Activated naive CD4-positive, alpha-beta T cell treated with anti-CD3 and anti-CD28 coated beads for 36 hours (primary cell): ENCODE measurements around the gene KANK3. TPM values are rescaled to one million over a fixed set of nuclear protein-coding genes. Genes with fewer than 3 reads are reported as not detected.
A peak's percentile ranks its signal among the peaks of the same experiment; 100 is the strongest.
"Not testable (repeated sequence)": the region's sequence is repeated elsewhere in the genome, so short reads cannot be mapped to it uniquely, and the experiment has no call there.

ENCODE experiments used
- CTCF ChIA-PET: fragments of 350-600 bp; sonication (Branson Sonifier 250); formaldehyde crosslinking; loops from one replicate; lab custom pipeline; 2021; ENCODE audit warnings: antibody characterized with exemption; lab: Charles Lee
- DNase-seq: peaks from one replicate; pipeline ENCODE4 v3.0.0-alpha.2; 2020
- H3K27ac Mint-ChIP-seq: one replicate; pipeline ENCODE4 v1.8.0; 2021; ENCODE audit warnings: mild to moderate bottlenecking, mixed read lengths
- H3K27me3 Mint-ChIP-seq: one replicate; pipeline ENCODE4 v1.8.0; 2021; ENCODE audit warnings: low read depth, mixed read lengths
- H3K36me3 Mint-ChIP-seq: one replicate; pipeline ENCODE4 v1.8.0; 2021; ENCODE audit warnings: low read depth, mixed read lengths
- H3K4me1 Mint-ChIP-seq: one replicate; pipeline ENCODE4 v1.8.0; 2021; ENCODE audit warnings: low read depth, mixed read lengths
- H3K4me3 Mint-ChIP-seq: one replicate; pipeline ENCODE4 v1.8.0; 2021; ENCODE audit warnings: mild to moderate bottlenecking, moderate library complexity, mixed read lengths
- H3K9me3 Mint-ChIP-seq: one replicate; pipeline ENCODE4 v1.8.0; 2021; ENCODE audit warnings: mixed read lengths
- intact Hi-C: fragments of 100-400 bp; cut with micrococcal nuclease; formaldehyde crosslinking; loops from one replicate; pipeline ENCODE4 v1.15.1; 2023
- total RNA-seq, 2 experiments: library from RNA; stranded (reverse); gene quantifications; one replicate each; pipeline ENCODE4 v1.2.3, GENCODE V29; 2021

The KANK3 gene
- total RNA-seq, 2 experiments from 2014 or later = 0.17 to 0.36 TPM

DNA sequence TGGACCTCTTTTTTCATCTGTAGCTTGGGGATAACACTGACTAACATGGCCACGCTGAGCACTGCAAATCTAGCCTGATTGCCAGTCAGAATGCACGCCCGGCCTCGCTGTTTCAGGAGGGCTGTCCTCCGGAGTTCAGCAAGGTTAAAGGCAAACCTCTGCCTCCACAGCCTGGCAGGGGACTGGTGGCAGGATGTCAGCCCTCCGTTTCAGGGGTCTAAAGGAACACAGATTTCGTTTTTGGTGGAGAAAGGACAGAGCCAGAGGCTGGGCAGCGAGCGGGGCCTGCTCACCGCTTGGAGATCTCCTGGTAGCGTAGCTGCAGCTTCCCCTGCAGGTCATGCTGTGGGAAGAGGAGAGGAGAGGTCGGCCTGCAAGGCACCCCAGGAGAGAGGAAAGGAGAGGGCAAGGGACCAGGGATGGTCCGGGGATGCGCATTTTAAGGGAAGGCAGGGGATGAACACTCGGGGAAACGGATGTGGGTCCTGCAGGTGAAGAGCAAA lies 22.4 kb downstream of the KANK3 start:
- CTCF ChIA-PET = interaction anchor here (0.6 to 1.4 kb wide), 2 partner anchors 45 to 185 kb away, joined by 3 read pairs; no protein-coding TSS in a partner anchor
- intact Hi-C loops = loop anchor here (1.0 to 5.0 kb wide), 11 partner anchors 12 to 1123 kb away; partner anchors contain the start of genes CD320, ELAVL1, HNRNPM and KANK3
- H3K27me3 Mint-ChIP-seq = no peaks in the 10 kb centered on the region
- H3K4me3 Mint-ChIP-seq = peak overlapping the region; percentile 100
- peak; percentile 36 for DNase-seq
- no peaks in the 10 kb centered on the region for H3K9me3 Mint-ChIP-seq
- H3K36me3 Mint-ChIP-seq = peaks cover 29% of the 10 kb centered on the region
- H3K4me1 Mint-ChIP-seq = peaks cover 30% of the 10 kb centered on the region
- peak overlapping the region; percentile 95 for H3K27ac Mint-ChIP-seq

DNA sequence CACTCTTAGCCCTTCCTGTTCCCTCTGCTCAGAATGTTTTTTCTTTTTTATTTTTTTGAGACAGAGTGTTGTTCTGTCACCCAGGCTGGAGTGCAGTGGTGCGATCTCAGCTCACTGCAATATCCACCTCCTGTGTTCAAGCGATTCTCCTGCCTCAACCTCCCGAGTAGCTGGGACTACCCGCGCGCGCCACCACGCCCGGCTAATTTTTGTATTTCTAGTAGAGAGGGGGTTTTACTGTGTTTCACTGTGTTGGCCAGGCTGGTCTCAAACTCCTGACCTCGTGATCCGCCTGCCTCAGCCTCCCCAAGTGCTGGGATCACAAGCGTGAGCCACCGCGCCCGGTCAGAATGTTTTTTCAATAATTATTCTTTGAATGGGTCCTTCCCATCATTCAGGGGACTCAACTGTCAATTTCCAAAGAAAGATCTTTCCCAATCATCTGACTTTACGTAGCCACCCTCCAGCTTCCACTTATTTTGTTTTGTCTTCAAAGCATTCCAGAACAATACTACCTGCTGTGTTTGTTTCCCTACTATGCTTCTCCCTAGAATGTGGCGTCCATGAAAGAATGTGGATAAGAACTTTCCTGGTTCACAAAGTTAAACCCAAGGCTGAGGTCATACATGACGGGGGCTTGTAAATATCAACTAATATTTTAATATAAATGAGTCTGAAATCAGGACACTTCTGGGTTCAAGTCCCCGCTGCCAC lies 23.1 kb downstream of the KANK3 start:
- Mint-ChIP-seq H3K4me1 (peaks cover 30% of the 10 kb centered on the region), H3K36me3 (peaks cover 29% of the 10 kb centered on the region), H3K27ac (peak overlapping the region; percentile 95), H3K9me3 (no peaks in the 10 kb centered on the region), H3K4me3 (peak overlapping the region; percentile 100), H3K27me3 (no peaks in the 10 kb centered on the region)
- CTCF ChIA-PET = interaction anchor here (0.6 kb wide), 1 partner anchor 44 kb away, joined by 3 read pairs; no protein-coding TSS in a partner anchor
- intact Hi-C loops = loop anchor here (2.0 to 5.0 kb wide), 3 partner anchors 51 to 1123 kb away; no protein-coding TSS in a partner anchor
- no peak for DNase-seq

DNA sequence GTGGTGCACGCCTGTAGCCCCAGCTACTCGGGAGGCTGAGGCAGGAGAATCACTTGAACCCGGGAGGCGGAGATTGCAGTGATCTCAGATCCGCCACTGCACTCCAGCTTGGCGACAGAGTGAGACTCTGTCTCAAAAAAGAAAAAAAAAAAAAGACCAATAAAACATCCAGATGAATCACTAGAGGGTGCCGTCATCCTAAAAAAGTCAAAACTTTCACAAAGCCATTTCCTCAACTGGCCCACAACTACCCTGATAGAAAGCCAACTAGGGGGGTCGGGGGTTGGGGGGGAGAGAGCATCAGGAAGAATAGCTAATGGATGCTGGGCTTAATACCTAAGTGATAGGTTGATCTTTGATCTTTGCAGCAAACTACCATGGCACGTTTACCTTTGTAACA lies 24.2 kb downstream of the KANK3 start:
- H3K27me3 Mint-ChIP-seq, H3K27ac Mint-ChIP-seq, intact Hi-C loops, H3K9me3 Mint-ChIP-seq, DNase-seq: not testable (repeated sequence)
- Mint-ChIP-seq H3K4me3 (peak overlapping the region; percentile 18), H3K36me3 (peaks cover 33% of the 10 kb centered on the region), H3K4me1 (peaks cover 28% of the 10 kb centered on the region)
- CTCF ChIA-PET = interaction anchor here (0.6 to 1.1 kb wide), 4 partner anchors 34 to 178 kb away, joined by 3 to 5 read pairs (median 3); no protein-coding TSS in a partner anchor

DNA sequence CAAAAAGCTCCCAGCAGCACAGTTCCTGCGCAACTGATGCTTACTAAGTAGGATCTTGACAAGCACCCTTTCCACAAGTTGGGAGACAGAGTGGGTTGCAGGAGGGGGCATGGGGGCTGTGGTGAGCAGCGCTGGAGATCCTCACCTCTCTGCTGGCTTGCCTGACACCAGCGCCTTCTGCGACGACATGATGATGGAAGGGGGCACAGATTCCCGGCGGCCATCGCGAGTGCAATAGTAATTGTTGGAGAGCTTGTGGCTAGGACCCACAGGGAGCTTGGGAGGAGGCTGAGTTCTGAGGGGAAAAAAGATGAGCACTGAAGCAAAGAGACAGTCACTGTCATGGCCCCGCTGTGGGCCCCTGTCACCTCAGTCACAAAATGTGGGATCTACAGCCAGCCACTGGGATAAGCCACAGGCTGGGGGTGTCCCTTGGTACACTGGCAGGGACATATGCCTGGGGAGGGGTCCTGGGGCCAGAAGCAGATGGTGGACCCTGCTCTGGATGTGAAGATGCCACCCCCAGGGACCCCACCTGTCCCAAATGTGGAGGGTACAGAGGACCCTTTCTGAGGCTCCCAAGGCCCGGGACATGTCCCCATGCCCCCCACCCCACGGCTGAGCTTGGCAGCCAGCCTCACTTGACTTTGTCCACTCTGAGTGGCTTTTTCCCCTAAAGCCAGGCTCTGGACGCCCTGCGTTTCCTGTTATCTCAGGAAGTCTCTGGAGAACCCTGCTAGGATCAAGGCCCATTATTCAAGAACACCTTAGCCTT lies 26.5 kb downstream of the KANK3 start:
- Mint-ChIP-seq H3K27ac (no peak overlapping the region), H3K4me1 (peaks cover 14% of the 10 kb centered on the region), H3K4me3 (no peak overlapping the region), H3K27me3 (no peaks in the 10 kb centered on the region), H3K36me3 (peaks cover 16% of the 10 kb centered on the region), H3K9me3 (no peaks in the 10 kb centered on the region)
- DNase-seq = no peak
- CTCF ChIA-PET = no interaction called here
- intact Hi-C loops = no loop called here

DNA sequence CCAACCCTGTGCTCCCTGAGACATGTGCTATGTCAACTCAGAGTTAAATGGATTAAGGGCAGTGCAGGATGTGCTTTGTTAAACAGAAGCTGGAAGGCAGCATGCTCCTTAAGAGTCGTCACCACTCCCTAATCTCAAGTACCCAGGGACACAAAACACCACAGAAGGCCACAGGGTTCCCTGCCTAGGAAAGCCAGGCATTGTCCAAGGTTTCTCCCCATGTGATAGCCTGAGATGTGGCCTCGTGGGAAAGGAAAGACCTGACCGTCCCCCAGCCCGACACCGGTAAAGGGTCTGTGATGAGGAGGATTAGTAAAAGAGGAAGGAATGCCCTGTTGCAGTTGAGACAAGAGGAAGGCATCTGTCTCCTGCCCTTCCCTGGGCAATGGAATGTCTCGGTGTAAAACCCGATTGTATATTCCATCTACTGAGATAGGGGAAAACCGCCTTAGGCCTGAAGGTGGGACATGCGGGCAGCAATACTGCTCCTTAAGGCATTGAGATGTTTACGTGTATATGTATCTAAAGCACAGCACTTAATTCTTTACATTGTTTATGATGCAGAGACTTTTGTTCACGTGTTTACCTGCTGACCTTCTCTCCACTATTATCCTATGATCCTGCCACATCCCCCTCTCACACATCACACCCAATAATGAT lies 28.0 kb downstream of the KANK3 start:
- DNase-seq, H3K9me3 Mint-ChIP-seq, H3K27ac Mint-ChIP-seq, H3K27me3 Mint-ChIP-seq, H3K4me3 Mint-ChIP-seq, intact Hi-C loops: not testable (repeated sequence)
- CTCF ChIA-PET = interaction anchor here (0.6 kb wide), 1 partner anchor 48 kb away, joined by 5 read pairs; no protein-coding TSS in a partner anchor
- Mint-ChIP-seq H3K36me3 (peaks cover 13% of the 10 kb centered on the region), H3K4me1 (peaks cover 12% of the 10 kb centered on the region)

DNA sequence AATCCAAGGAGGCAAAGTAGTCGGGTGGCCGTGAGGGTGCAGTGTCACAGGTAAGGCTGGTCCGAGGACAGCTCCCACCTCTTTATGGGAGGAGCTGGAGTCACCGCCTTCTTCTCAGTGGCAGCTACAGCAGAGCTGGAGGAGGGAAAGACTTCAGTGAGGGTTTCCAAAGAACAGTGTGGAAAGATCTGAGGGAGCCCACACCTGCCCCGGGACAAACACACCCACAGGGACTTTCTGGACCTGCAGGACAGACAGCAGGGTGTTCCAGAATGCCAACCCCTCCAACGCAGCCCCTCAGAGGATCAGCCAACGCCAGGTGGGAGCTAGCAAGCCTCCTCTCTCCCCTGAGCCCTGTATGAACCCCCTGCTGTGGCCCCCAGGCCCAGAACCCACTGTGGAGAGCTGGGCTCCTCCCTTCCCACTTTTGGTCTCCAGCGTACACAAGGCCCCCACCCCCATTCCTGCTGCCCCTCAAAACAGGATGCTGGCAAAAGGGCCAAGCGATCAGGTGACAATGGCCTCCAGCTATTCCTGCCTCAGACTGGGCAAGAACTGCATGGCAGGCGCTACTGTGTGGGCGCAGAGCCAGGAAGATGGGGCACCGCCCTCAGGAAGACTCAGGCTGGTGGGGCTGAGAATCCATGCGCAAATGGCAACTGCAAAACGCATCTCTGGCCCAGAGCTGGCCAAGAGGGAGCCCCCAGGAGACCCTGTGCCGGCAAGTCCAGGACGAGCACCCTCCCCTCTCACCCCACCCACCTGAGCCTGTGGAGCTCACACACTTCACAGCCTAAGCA lies 31.4 kb downstream of the KANK3 start:
- CTCF ChIA-PET = no interaction called here
- DNase-seq = peak; percentile 0

DNA sequence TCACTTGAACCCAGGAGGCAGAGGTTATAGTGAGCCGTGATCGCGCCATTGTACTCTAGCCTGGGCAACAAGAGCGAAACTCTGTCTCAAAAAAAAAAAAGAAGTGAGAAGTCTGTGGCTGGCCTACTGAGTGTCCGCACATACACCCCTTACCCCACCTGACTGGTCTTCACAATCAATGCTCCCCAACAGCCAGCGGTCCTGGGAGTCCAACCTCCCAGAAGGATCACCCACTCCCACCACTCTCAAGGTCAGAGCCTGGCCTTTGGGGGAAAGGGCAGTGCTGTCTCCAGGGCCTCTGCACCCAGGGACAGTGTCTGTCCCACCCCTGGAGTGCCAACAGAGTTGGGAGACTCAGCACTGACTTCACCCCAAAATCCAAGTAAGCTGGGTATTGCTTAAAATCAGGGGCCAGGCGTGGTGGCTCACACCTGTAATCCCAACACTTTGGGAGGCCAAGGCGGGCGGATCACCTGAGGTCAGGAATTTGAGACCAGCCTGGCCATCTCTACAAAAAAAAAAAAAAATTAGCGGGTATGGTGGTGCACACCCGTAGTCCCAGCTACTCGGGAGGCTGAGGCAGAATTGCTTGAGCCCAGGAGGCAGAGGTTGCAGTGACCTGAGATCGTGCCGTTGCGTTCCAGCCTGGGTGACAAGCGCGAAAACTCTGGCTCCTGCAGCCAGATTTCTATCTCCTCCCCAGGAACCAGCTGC lies 32.6 kb downstream of the KANK3 start:
- H3K36me3 Mint-ChIP-seq = peaks cover 27% of the 10 kb centered on the region

More for the DNA sequence above, 31.4 kb downstream of the KANK3 start:
- H3K4me3 Mint-ChIP-seq = no peak overlapping the region
- intact Hi-C loops = no loop called here
- peaks cover 26% of the 10 kb centered on the region for H3K4me1 Mint-ChIP-seq
- peaks cover 28% of the 10 kb centered on the region for H3K36me3 Mint-ChIP-seq
- H3K9me3 Mint-ChIP-seq = no peaks in the 10 kb centered on the region
- no peaks in the 10 kb centered on the region for H3K27me3 Mint-ChIP-seq
- no peak overlapping the region for H3K27ac Mint-ChIP-seq

DNA sequence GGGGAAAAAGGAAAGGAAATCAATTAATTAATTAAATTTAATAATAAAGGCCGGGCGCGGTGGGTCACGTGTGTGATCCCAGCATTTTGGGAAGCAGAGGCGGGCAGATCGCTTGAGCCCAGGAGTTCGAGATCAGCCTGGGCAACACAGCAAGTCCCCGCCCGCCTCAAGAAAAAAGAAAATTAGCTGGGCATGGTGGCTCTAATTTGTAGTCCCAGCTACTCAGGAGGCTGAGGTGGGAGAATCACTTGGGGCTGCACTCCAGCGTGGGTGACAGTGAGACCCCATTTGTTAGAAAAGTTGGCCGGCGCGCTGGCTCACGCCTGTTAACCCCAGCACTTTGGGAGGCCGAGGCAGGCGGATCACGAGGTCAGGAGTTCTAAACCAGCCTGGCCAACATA lies 34.2 kb downstream of the KANK3 start:
- intact Hi-C loops = loop anchor here (1.0 to 5.0 kb wide), 2 partner anchors 12 to 42 kb away; partner anchors contain the start of genes NDUFA7 and RPS28
- CTCF ChIA-PET = no interaction called here
- Mint-ChIP-seq H3K36me3 (peaks cover 28% of the 10 kb centered on the region), H3K27ac (peak overlapping the region; percentile 90), H3K4me3 (peak overlapping the region; percentile 94), H3K27me3 (no peaks in the 10 kb centered on the region), H3K9me3 (no peaks in the 10 kb centered on the region), H3K4me1 (peaks cover 39% of the 10 kb centered on the region)
- DNase-seq = no peak

More for the DNA sequence above, 32.6 kb downstream of the KANK3 start:
- Mint-ChIP-seq H3K27ac (no peak overlapping the region), H3K9me3 (no peaks in the 10 kb centered on the region), H3K27me3 (no peaks in the 10 kb centered on the region), H3K4me3 (no peak overlapping the region), H3K4me1 (peaks cover 35% of the 10 kb centered on the region)
- CTCF ChIA-PET = no interaction called here
- no peak for DNase-seq
- intact Hi-C loops = no loop called here

DNA sequence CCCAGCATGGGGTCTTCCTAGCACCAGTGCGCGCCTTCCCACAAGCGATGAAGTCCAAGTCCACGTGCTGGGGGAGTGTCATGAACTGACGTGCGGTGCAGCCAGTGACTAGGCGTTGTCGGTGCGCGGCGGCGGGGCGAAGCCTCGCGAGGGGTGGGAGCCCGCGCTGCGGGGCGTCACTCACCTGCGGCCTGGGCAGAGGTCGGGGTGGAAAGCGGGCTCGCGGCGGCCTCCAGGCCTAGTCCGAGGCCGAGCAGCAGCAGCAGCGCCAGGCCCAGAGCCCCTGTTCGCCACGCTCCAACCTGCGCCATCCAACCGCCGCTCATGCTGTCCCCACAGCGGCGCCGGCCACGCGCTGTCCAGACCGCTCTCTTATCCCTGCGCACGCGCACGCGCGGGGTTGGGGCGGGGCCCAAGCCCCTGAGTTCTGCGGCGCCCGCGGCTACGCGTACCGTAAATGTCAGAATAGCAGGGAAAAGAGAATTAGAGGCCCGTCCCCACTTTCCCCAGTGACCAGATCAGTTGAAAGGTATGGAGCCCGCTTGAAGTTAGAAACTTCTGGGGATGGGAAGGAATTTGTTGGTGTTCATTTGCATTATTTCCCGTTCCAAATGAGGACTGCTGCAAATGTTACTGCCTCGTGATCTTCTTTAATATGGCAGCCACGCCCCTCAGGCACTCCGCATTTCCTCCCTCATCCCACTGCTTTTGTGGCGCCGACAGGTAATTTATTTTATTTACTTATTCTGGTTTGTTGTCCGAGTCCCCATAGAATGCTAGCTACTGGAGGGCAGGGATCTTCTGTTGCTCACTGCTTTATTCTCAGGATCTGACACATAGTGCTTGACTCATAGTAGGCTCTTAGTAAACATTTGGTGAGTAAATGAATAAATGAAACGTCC lies 34.8 kb downstream of the KANK3 start, which contains the start of gene CD320:
TSS of gene CD320 (minus strand) at position 394 of the 902 bp plus-strand sequence. CDS start at position 326, 68 bp downstream.
- Mint-ChIP-seq H3K4me1 (peaks cover 39% of the 10 kb centered on the region), H3K27ac (peak within 1 kb of the TSS; percentile 90), H3K4me3 (peak within 1 kb of the TSS; percentile 94), H3K27me3 (no peaks in the 10 kb centered on the region), H3K36me3 (peaks cover 29% of the 10 kb centered on the region), H3K9me3 (no peaks in the 10 kb centered on the region)
- CTCF ChIA-PET = no interaction called here
- peak; percentile 86 for DNase-seq
- intact Hi-C loops = loop anchor here (1.0 to 5.0 kb wide), 2 partner anchors 13 to 41 kb away; partner anchors contain the start of genes NDUFA7 and RPS28

DNA sequence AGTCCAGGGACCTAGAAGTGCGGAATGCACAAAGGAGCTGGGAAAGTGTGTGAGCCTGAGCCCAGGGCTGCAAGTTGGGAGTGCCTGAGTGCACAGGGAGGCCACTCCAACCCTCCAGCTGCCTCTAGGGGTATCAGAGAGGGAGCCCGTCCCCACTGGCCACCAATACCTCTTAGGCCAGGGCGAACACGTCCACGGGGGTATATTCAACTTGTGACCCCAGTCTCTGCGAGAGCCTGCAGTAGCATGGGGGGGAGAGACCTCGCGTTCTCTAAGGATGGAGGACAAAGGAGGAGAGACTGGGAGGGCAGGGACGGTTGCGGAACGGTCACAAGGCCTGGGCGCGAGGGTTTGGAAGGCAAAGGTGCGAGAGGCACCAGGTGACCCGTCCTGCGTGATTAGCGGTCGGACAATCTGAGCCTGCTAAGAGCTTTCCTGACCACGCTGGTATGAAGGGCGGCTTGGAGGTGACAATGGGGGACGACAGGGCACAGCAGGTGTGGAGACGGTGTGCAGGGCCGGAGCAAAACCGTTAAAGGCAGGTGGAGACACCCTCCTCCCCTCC lies 35.6 kb downstream of the KANK3 start:
- no peaks in the 10 kb centered on the region for H3K27me3 Mint-ChIP-seq

More for the DNA sequence above, 35.6 kb downstream of the KANK3 start:
- H3K9me3 Mint-ChIP-seq = no peaks in the 10 kb centered on the region
- H3K27ac Mint-ChIP-seq = peak overlapping the region; percentile 90
- intact Hi-C loops = loop anchor here (5.0 kb wide), 1 partner anchor 40 kb away; no protein-coding TSS in a partner anchor
- H3K36me3 Mint-ChIP-seq = peaks cover 27% of the 10 kb centered on the region
- H3K4me1 Mint-ChIP-seq = peaks cover 39% of the 10 kb centered on the region
- CTCF ChIA-PET = interaction anchor here (0.6 kb wide), 1 partner anchor 275 kb away, joined by 4 read pairs; no protein-coding TSS in a partner anchor
- peak overlapping the region; percentile 94 for H3K4me3 Mint-ChIP-seq
- peak; percentile 5 for DNase-seq
